ES-I3 (cell line): Measurements from ENCODE around the gene KLHDC8A.
A peak's percentile ranks its signal among the peaks of the same experiment; 100 is the strongest.

ENCODE experiments used
- H3K36me3 ChIP-seq: 2 replicates; pipeline ENCODE4 v1.6.1; 2013; ENCODE audit warnings: mild to moderate bottlenecking, low read length, control low read depth, moderate library complexity; ENCODE audit not compliant: insufficient read depth
- H3K4me1 ChIP-seq: 2 replicates; pipeline ENCODE4 v1.6.1; 2013; ENCODE audit warnings: mild to moderate bottlenecking, control low read depth, low read length; ENCODE audit not compliant: insufficient read depth
- H3K9ac ChIP-seq: 2 replicates; pipeline ENCODE4 v1.6.1; 2013; ENCODE audit warnings: low read depth, mild to moderate bottlenecking, low read length, moderate library complexity
- H3K9me3 ChIP-seq: 2 replicates; pipeline ENCODE4 v1.6.1; 2013; ENCODE audit warnings: mild to moderate bottlenecking, low read length, moderate library complexity; ENCODE audit not compliant: control insufficient read depth, insufficient read depth

KLHDC8A gene

DNA sequence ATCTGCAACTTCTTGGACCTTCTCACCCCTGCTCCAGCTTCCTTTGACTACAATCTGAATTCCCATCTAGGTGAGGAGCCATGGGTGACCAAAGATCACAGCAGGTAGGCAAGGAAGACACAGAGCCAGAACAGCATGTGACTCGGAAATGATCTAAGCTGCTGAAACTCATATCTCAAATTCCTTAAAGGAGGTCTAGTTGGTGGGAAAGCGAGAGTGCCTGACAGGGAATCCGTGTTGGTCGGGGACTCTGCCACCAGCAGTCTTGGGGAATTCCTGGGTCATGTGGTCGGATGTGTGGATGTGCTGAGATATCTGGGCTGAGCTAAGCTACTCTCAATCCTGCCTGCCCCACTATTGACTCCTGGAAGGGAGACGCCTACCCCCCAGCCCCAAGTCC is 31.9 kb downstream of the KLHDC8A start:
- H3K9ac ChIP-seq: no peak overlapping the region
- no peaks in the 10 kb centered on the region for H3K9me3 ChIP-seq
- no peaks in the 10 kb centered on the region for H3K36me3 ChIP-seq
- peaks cover 15% of the 10 kb centered on the region for H3K4me1 ChIP-seq

- no peaks in the 10 kb centered on the region for H3K9me3 ChIP-seq
Observed at GRCh38 chr1:205323794-205324193, 32.9 kb downstream of the KLHDC8A start.

GRCh38 chr1:205321959-205322283 is 34.8 kb downstream of the KLHDC8A start:
- Histone ChIP-seq H3K9ac (no peak overlapping the region; the same call in 1 of the 2 replicates), H3K9me3 (no peaks in the 10 kb centered on the region), H3K36me3 (0 out of 2 replicates have a peak, but pooled peaks cover 3% of the 10 kb centered on the region), H3K4me1 (peaks cover 40% of the 10 kb centered on the region)

More at GRCh38 chr1:205323794-205324193, 32.9 kb downstream of the KLHDC8A start:
- no peak overlapping the region for H3K9ac ChIP-seq
- H3K36me3 ChIP-seq: no peaks in the 10 kb centered on the region
- H3K4me1 ChIP-seq: peaks cover 21% of the 10 kb centered on the region

GRCh38 chr1:205321162-205321958 is 35.4 kb downstream of the KLHDC8A start, which contains the start of gene NUAK2:
Gene NUAK2, minus strand, starts transcription at chr1:205321745. Its CDS starts 117 bp downstream, at chr1:205321628.
- H3K9me3 ChIP-seq: no peaks in the 10 kb centered on the region
- 0 out of 2 replicates have a peak, but pooled peaks cover 3% of the 10 kb centered on the region for H3K36me3 ChIP-seq
- peaks cover 45% of the 10 kb centered on the region for H3K4me1 ChIP-seq
- H3K9ac ChIP-seq: peak within 1 kb of the TSS; percentile 80

- peaks cover 49% of the 10 kb centered on the region for H3K4me1 ChIP-seq
- H3K9ac ChIP-seq: peak overlapping the region; percentile 43; the same call in 1 of the 2 replicates
- H3K36me3 ChIP-seq: peaks cover 3% of the 10 kb centered on the region; the same call in 1 of the 2 replicates
Observed at GRCh38 chr1:205319081-205320018, 37.4 kb downstream of the KLHDC8A start.

DNA sequence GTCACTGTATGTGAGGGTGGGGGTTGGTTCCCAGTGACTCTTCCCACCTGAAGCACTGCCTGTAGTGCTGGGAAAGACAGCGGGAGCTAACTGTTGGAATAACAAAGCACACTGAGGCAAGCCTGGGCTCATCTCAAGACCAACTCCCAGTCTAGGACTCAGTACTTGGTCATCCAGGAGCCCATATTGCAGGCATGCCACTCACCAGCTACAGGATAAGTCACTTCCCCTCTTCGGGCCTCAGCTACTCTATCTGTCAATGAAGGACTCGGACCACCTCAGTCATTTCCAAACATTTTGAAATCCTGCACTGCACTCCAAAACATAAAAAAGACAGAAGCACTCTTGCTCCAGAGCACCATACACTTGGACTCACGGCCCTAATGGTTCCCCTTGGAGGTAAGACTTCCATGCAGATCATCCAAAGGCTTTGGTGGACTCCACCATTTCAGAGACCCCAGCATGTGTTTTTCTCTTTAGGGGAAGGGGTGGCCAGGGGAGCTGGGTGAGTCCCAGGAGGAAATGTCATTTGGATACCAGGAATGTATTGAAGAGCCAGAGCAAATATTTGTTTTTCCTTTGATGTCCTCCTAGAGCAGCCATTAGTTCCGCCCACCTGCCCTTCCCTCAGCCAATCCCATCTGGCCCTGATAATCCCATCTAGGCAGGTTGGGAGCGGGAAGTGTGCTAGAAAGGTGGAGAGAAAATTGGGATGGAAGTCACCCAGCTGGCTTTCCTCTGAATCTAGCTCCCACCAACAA is 38.3 kb downstream of the KLHDC8A start:
- Histone ChIP-seq H3K4me1 (peaks cover 55% of the 10 kb centered on the region), H3K9ac (peak overlapping the region; percentile 43; the same call in 1 of the 2 replicates), H3K9me3 (no peaks in the 10 kb centered on the region), H3K36me3 (peaks cover 3% of the 10 kb centered on the region; the same call in 1 of the 2 replicates)

More at GRCh38 chr1:205319081-205320018, 37.4 kb downstream of the KLHDC8A start:
- H3K9me3 ChIP-seq: no peaks in the 10 kb centered on the region

DNA sequence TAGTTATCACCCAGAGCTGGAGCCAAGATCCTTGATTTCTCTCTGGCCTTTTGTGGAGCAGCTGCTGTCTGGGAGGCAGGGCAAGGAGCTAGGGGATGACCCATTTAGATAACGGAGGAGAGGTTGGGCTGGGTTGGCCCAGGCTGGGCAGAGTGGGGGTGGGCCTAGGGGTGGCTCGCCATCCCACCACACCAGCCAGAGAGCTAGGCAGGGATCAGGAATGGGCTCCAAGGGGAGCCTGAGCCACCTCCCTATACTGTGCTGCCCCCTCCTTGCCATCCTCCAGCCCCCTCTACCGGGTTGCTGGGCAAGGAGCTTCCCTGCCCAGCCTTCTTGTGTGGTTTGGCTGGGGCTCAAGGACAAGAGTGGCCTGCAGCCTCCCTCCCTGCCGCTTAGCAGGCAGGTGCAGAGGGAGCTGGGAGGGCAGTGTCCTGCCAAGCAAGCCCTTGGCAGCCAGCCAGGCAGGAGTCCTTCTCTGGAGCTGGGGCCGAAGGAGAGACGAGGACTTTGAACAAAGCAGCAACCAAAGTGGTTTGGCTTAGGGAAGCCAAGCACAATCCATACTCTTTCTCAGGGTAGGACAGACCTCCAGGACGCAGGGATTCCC is 39.3 kb downstream of the KLHDC8A start:
- Histone ChIP-seq H3K36me3 (peaks cover 3% of the 10 kb centered on the region; the same call in 1 of the 2 replicates), H3K9me3 (no peaks in the 10 kb centered on the region), H3K4me1 (peaks cover 62% of the 10 kb centered on the region), H3K9ac (peak overlapping the region; percentile 1; the same call in 1 of the 2 replicates)

DNA sequence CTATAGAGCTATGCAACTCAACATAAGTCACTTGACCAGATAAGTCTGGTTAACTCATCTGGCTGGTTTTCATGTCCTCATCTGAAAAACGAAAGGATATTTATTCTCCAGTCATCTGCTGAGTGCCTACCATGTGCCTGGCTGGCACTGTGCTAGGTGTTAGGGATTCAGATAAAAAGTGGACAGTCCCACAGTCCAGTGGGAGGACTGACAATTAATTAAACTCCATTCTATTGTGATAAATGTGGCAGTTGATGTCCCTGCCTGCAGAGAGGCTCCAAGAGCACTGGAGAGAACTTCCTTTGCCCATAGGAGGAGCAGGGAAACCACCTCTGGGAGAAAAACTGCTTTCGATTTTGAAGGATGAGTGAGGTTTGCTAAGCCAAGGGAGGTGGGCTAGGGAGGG is 40.6 kb downstream of the KLHDC8A start:
- Histone ChIP-seq H3K4me1 (peaks cover 58% of the 10 kb centered on the region), H3K9me3 (no peaks in the 10 kb centered on the region), H3K9ac (no peak overlapping the region), H3K36me3 (peaks cover 14% of the 10 kb centered on the region)

GRCh38 chr1:205315008-205315618 is 41.6 kb downstream of the KLHDC8A start:
- Histone ChIP-seq H3K9me3 (no peaks in the 10 kb centered on the region), H3K36me3 (peaks cover 24% of the 10 kb centered on the region), H3K4me1 (peaks cover 58% of the 10 kb centered on the region), H3K9ac (no peak overlapping the region)

GRCh38 chr1:205313563-205314308 is 43.0 kb downstream of the KLHDC8A start:
- H3K4me1 ChIP-seq: peaks cover 51% of the 10 kb centered on the region
- H3K36me3 ChIP-seq: peaks cover 32% of the 10 kb centered on the region
- H3K9ac ChIP-seq: peak overlapping the region; percentile 13; the same call in 1 of the 2 replicates

GRCh38 chr1:205312866-205313562 is 43.7 kb downstream of the KLHDC8A start:
- H3K4me1 ChIP-seq: peaks cover 44% of the 10 kb centered on the region
- peak overlapping the region; percentile 13; the same call in 1 of the 2 replicates for H3K9ac ChIP-seq
- no peaks in the 10 kb centered on the region for H3K9me3 ChIP-seq
- peaks cover 35% of the 10 kb centered on the region for H3K36me3 ChIP-seq

More at GRCh38 chr1:205313563-205314308, 43.0 kb downstream of the KLHDC8A start:
- H3K9me3 ChIP-seq: no peaks in the 10 kb centered on the region
